CD14-positive monocyte (primary cell): Measurements from ENCODE around the gene CCDC106. TPM values are rescaled to one million over a fixed set of nuclear protein-coding genes. Genes with fewer than 3 reads are reported as not detected.

Experiments used
- DNase-seq, 3 donors: peaks; one replicate each; pipeline ENCODE4 v3.0.0-alpha.2; 2011 to 2022
- H2AFZ ChIP-seq: 2 replicates; pipeline ENCODE4 v1.6.0; 2012; ENCODE audit warnings: mild to moderate bottlenecking, low read depth, low read length, inconsistent platforms; ENCODE audit not compliant: insufficient read depth, poor library complexity, severe bottlenecking
- H3K27ac ChIP-seq, 2 donors: 1 replicate in 1 of 2; 2 replicates in 1 of 2; pipeline ENCODE4 v1.5.1; 2012 to 2013; ENCODE audit warnings: low read length in 2 of 2, control low read depth in 1 of 2, inconsistent platforms in 1 of 2, low read depth in 1 of 2, mild to moderate bottlenecking in 1 of 2
- H3K27me3 ChIP-seq, 2 donors: one replicate each; pipeline versions ENCODE4 v1.6.0 to v1.6.1; 2011 to 2013; ENCODE audit warnings: low read length in 2 of 2; ENCODE audit not compliant: control insufficient read depth in 2 of 2, insufficient read depth in 2 of 2
- H3K36me3 ChIP-seq, 2 donors: replicated peaks in 1 of 2; 1 replicate in 1 of 2; 2 replicates in 1 of 2; pipeline versions ENCODE4 v1.5.1 to v1.6.1; 2012 to 2013; ENCODE audit warnings: low read length in 2 of 2, control low read depth in 1 of 2, inconsistent platforms in 1 of 2, mild to moderate bottlenecking in 1 of 2; ENCODE audit not compliant: insufficient read depth in 2 of 2, control insufficient read depth in 1 of 2
- H3K4me1 ChIP-seq, 2 donors: 1 replicate in 1 of 2; 2 replicates in 1 of 2; pipeline versions ENCODE4 v1.5.1 to v1.6.1; 2012 to 2013; ENCODE audit warnings: low read length in 2 of 2, control low read depth in 1 of 2, inconsistent platforms in 1 of 2, mild to moderate bottlenecking in 1 of 2, moderate library complexity in 1 of 2; ENCODE audit not compliant: insufficient read depth in 2 of 2, control insufficient read depth in 1 of 2
- H3K4me2 ChIP-seq: replicated peaks from 2 replicates; pipeline ENCODE3; 2012; ENCODE audit warnings: low read length, moderate library complexity, mild to moderate bottlenecking; ENCODE audit not compliant: poor library complexity, severe bottlenecking; ENCODE audit errors: extremely low read depth
- H3K4me3 ChIP-seq, 3 experiments: fragments of 200-600 bp in 1 of 3; sonication (generic) in 1 of 3; replicated peaks in 1 of 3; 1 replicate in 2 of 3; 2 replicates in 1 of 3; pipeline ENCODE4 v1.5.1; 2011 to 2013; ENCODE audit warnings: low read length in 3 of 3, mild to moderate bottlenecking in 3 of 3, control low read depth in 2 of 3, low read depth in 2 of 3, inconsistent platforms in 1 of 3, moderate library complexity in 1 of 3
- H3K79me2 ChIP-seq: 2 replicates; pipeline ENCODE4 v1.6.0; 2012; ENCODE audit warnings: mild to moderate bottlenecking, control low read depth, inconsistent platforms, low read length, moderate library complexity; ENCODE audit not compliant: insufficient read depth
- H3K9ac ChIP-seq: 2 replicates; pipeline ENCODE4 v1.6.0; 2017; ENCODE audit warnings: low read length, mild to moderate bottlenecking; ENCODE audit not compliant: insufficient read depth, poor library complexity, severe bottlenecking
- H3K9me3 ChIP-seq, 2 donors: replicated peaks in 1 of 2; 1 replicate in 1 of 2; 2 replicates in 1 of 2; pipeline versions ENCODE4 v1.5.1 to v1.6.1; 2012 to 2013; ENCODE audit warnings: low read length in 2 of 2, control low read depth in 1 of 2; ENCODE audit not compliant: control insufficient read depth in 1 of 2, insufficient read depth in 1 of 2
- H4K20me1 ChIP-seq: 2 replicates; pipeline ENCODE4 v1.6.0; 2012; ENCODE audit warnings: mild to moderate bottlenecking, low read length, control low read depth, moderate library complexity; ENCODE audit not compliant: insufficient read depth
- H3K27ac Mint-ChIP-seq, 7 donors: one replicate each; pipeline ENCODE4 v1.8.0; 2020; ENCODE audit warnings: mild to moderate bottlenecking in 7 of 7, mixed read lengths in 7 of 7, moderate library complexity in 6 of 7, inconsistent platforms in 2 of 7
- H3K27me3 Mint-ChIP-seq, 3 donors: one replicate each; pipeline ENCODE4 v1.8.0; 2021 to 2022; ENCODE audit warnings: low read depth in 3 of 3, mild to moderate bottlenecking in 3 of 3, mixed read lengths in 3 of 3, moderate library complexity in 3 of 3, inconsistent platforms in 1 of 3
- H3K36me3 Mint-ChIP-seq, 2 donors: one replicate each; pipeline ENCODE4 v1.8.0; 2020; ENCODE audit warnings: mixed read lengths in 2 of 2, inconsistent platforms in 1 of 2, mild to moderate bottlenecking in 1 of 2
- H3K4me1 Mint-ChIP-seq: one replicate; pipeline ENCODE4 v1.8.0; 2020; ENCODE audit warnings: mild to moderate bottlenecking, mixed read lengths
- H3K4me3 Mint-ChIP-seq, 2 donors: one replicate each; pipeline ENCODE4 v1.8.0; 2020; ENCODE audit warnings: mild to moderate bottlenecking in 2 of 2, mixed read lengths in 2 of 2, moderate library complexity in 1 of 2
- H3K9me3 Mint-ChIP-seq, 7 donors: one replicate each; pipeline ENCODE4 v1.8.0; 2020 to 2022; ENCODE audit warnings: mixed read lengths in 7 of 7, mild to moderate bottlenecking in 6 of 7, moderate library complexity in 6 of 7, inconsistent platforms in 2 of 7
- CTCF ChIP-seq: fragments of 200-600 bp; IDR thresholded peaks from one replicate; pipeline ENCODE4 v1.8.0; 2022; ENCODE audit warnings: antibody characterized with exemption, mild to moderate bottlenecking
- WGBS: methylation state at CpG from one replicate; pipeline ENCODE4 v1.1.5; 2013; ENCODE audit warnings: missing lambda C conversion rate; ENCODE audit not compliant: insufficient coverage; 5-methylcytosine and 5-hydroxymethylcytosine counted together
- intact Hi-C, 2 donors: fragments of 100-400 bp; cut with micrococcal nuclease; formaldehyde crosslinking; loops; one replicate each; pipeline versions ENCODE4 v1.15.0 to v1.15.1; 2023
- polyA plus RNA-seq, 3 donors: library from polyadenylated mRNA; depleted of rRNA in 1 of 3; unstranded in 2 of 3; stranded (reverse) in 1 of 3; fragments of 300-500 nt in 2 of 3; fragments of >200 nt in 1 of 3; fragmentation: Illumina TruSeq in 2 of 3; gene quantifications; 1 replicate in 2 of 3; 2 replicates in 1 of 3; pipeline ENCODE4 v1.2.3, GENCODE V29; 2012 to 2021

The CCDC106 gene
- polyA plus RNA-seq, 3 donors = 0.74 to 2.4 (median 1.2) TPM

- H3K27ac Mint-ChIP-seq = peak overlapping the region; percentile 46 to 89 (median 71)
- H3K4me2 ChIP-seq = peak overlapping the region; percentile 96
- H3K9me3 ChIP-seq = peaks cover 0 to 3% of the 10 kb centered on the region in 2 donors
- peak overlapping the region; percentile 23 to 83 (median 71) for H3K4me3 ChIP-seq
- peak overlapping the region; percentile 72 for H3K9ac ChIP-seq
- intact Hi-C loops = loop anchor here in 1 of 2 donors (5.0 kb wide), 1 partner anchor 33 kb away; the partner anchor contains the start of gene ZNF865
- TF ChIP-seq CTCF = peak; percentile 67
- H3K36me3 Mint-ChIP-seq = peaks cover 19% of the 10 kb centered on the region in 2 donors
- peaks cover 0 to 5% of the 10 kb centered on the region in 2 donors for H3K27me3 ChIP-seq
- peaks cover 16% of the 10 kb centered on the region for H4K20me1 ChIP-seq
- peaks cover 61 to 77% of the 10 kb centered on the region in 2 donors for H3K4me1 ChIP-seq
- peaks cover 4 to 20% (median 20%) of the 10 kb centered on the region in 3 donors for H3K27me3 Mint-ChIP-seq
- peak overlapping the region; percentile 52 to 80 for H3K27ac ChIP-seq
- DNase-seq = peak; percentile 54 to 76 (median 60)
- peaks cover 72% of the 10 kb centered on the region for H3K4me1 Mint-ChIP-seq
- WGBS = 30% methylated on average over 38 of the region's 38 CpGs
- H3K36me3 ChIP-seq = peaks cover 6 to 7% of the 10 kb centered on the region in 2 donors
- H3K4me3 Mint-ChIP-seq = peak overlapping the region; percentile 84 to 88
- H3K79me2 ChIP-seq = peaks cover 58% of the 10 kb centered on the region
- H3K9me3 Mint-ChIP-seq = peaks cover 0 to 7% (median 3%) of the 10 kb centered on the region in 7 donors
- H2AFZ ChIP-seq = peak overlapping the region; percentile 82
Observed at GRCh38 chr19:55640043-55640576, 7.9 kb upstream of the CCDC106 start.

- WGBS = under 1% methylated on average over 72 of the region's 89 CpGs
- peaks cover 26% of the 10 kb centered on the region in 2 donors for H3K36me3 Mint-ChIP-seq
- Histone ChIP-seq H2AFZ (peak within 1 kb of the TSS; percentile 82), H3K36me3 (peaks cover 11 to 13% of the 10 kb centered on the region in 2 donors), H3K27me3 (peaks cover 0 to 5% of the 10 kb centered on the region in 2 donors), H3K27ac (peak within 1 kb of the TSS; percentile 60 to 80), H3K4me1 (peaks cover 54 to 71% of the 10 kb centered on the region in 2 donors), H3K4me3 (peak within 1 kb of the TSS; percentile 67 to 83 (median 71)), H3K9ac (peak within 1 kb of the TSS; percentile 72), H3K79me2 (peaks cover 55% of the 10 kb centered on the region), H3K4me2 (peak within 1 kb of the TSS; percentile 96), H3K9me3 (peaks cover 0 to 3% of the 10 kb centered on the region in 2 donors), H4K20me1 (peaks cover 16% of the 10 kb centered on the region)
- H3K27ac Mint-ChIP-seq = peak within 1 kb of the TSS; percentile 67 to 89 (median 78)
- no peak for TF ChIP-seq CTCF
- peak; percentile 36 to 47 (median 42) for DNase-seq
- H3K27me3 Mint-ChIP-seq = peaks cover 4 to 20% (median 20%) of the 10 kb centered on the region in 3 donors
- intact Hi-C loops = loop anchor here in 1 of 2 donors (5.0 kb wide), 1 partner anchor 34 kb away; the partner anchor contains the start of gene ZNF865
- peaks cover 70% of the 10 kb centered on the region for H3K4me1 Mint-ChIP-seq
- peak within 1 kb of the TSS; percentile 88 to 97 for H3K4me3 Mint-ChIP-seq
- peaks cover 0 to 7% (median 3%) of the 10 kb centered on the region in 7 donors for H3K9me3 Mint-ChIP-seq
Observed at GRCh38 chr19:55640577-55641425, 7.2 kb upstream of the CCDC106 start, which contains the start of gene ZNF580. ZNF580 (plus strand) TSS chr19:55641002; CDS start chr19:55642509, 1,507 bp downstream.
